ENCODE measurements around the gene IL1RN.

GRCh38 chr2:113133704-113134598, 6.6 kb downstream of the IL1RN start:
- TF ChIP-seq TCF7L2 (IDR thresholded peaks at IDR 0.05; ENCODE audit: low read depth, low read length) (no peak), CTCF (IDR thresholded peaks at IDR 0.05) (no peak), POLR2AphosphoS5 (IDR thresholded peaks at IDR 0.05; ENCODE audit: low read depth, low read length) (no peak), SIN3A (IDR thresholded peaks at IDR 0.05; ENCODE audit: borderline replicate concordance, insufficient read depth, low read depth, low read length) (no peak)
